GM19328 (cell line): Measurements from ENCODE around the gene KRT31.
"Not testable (repeated sequence)": the region's sequence is repeated elsewhere in the genome, so short reads cannot be mapped to it uniquely, and the experiment has no call there.

ENCODE experiments used
- ATAC-seq: cut with Tn5 transposase; IDR thresholded peaks from one replicate; pipeline ENCODE4 v1.9.1; 2021; ENCODE audit warnings: mild to moderate bottlenecking, moderate library complexity; ENCODE audit not compliant: unreplicated experiment

The KRT31 gene

DNA sequence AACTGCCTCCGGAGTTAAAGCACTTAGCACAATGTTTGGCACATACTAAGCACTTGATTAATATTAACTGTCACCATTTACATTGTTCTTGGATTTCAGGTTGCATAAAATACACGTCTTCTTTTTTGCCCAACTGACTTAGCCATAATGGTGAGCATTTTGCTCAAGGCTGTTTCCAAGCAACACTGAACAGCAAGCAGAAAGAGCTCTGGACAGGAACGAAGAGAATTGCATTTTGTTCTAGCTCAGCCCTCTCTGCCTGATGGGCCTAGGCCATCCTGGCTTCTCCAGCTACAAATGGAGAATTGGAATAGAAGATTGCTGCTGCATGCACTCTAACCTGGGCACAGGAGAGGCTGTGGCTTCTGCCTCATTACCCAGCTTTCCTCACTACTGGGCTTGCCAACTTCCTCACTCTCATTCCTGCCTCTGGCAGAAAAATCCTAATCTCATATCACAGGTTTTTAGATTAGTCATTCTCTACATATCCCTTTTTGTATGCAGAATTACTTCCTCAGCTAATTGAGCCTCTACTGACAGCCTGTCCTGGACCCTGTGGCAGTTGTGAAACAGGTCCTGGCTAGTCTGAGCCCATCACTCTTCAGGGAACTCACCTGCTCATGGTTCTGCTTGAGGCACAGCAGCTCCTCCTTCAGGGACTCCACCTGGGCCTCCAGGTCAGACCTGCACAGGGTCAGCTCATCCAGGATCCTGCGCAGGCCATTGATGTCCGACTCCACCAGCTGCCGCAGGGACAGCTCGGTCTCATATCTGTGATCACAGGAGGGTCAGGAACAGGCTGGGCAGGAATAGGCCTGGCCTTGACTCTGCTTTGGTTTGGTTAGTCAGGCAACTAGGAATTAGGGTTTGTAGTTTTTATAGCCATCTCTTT is 49.3 kb downstream of the KRT31 start:
- no peak for ATAC-seq

DNA sequence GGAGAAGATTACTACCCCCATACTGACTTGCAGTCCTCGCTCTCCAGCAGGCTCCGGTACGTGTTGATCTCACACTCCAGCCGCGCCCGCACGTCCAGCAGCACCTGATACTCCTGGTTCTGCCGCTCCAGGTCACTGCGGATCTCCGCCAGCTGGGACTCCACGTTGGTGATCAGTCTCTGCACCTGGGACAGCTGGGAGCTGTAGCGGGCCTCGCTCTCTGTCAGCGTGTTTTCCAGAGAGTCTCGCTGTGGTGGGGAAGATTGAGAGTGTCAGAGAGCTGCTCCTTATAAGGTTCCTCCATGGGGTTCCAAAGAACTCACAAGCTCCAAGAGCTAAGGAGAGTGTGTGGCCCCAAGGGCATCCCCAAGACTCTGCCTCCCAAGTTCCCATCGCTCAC is 51.0 kb downstream of the KRT31 start:
- not testable (repeated sequence) for ATAC-seq

DNA sequence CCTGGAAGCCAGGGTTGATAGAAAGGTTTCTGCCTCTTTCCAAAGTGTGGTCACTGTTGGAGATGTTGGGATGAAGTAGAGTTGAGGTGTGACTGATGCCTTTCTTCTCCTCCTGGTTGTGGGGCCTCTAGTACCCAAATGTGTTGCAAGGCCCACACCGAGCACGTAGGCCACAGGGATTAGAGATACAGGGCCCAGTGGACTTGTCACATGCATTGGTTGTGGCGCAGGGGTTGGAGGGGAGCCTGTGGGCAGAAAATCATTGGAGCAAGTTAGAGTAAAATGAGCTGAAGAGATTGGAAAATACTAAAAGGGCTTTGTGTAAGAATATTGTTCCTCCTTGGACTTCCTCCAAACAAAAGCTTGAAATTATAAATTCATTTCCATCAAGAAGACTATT is 51.4 kb downstream of the KRT31 start:
- ATAC-seq: no peak
